Activated T-cell treated with anti-CD3 and anti-CD28 coated beads, Interleukin-2, amount 50 U/mL, for 24 hours (primary cell): ENCODE data around the gene IL23A.

ENCODE experiments used
- DNase-seq: peaks from one replicate; pipeline ENCODE4 v3.0.0-alpha.2; 2020
- H3K27ac Mint-ChIP-seq: 2 replicates; pipeline ENCODE4 v1.8.0; 2020; ENCODE audit warnings: mild to moderate bottlenecking, mixed read lengths
- H3K27me3 Mint-ChIP-seq: 2 replicates; pipeline ENCODE4 v1.8.0; 2020; ENCODE audit warnings: mixed read lengths
- H3K36me3 Mint-ChIP-seq: 2 replicates; pipeline ENCODE4 v1.8.0; 2020; ENCODE audit warnings: low read depth, mixed read lengths
- H3K4me1 Mint-ChIP-seq: 2 replicates; pipeline ENCODE4 v1.8.0; 2020; ENCODE audit warnings: low read depth, mixed read lengths
- H3K4me3 Mint-ChIP-seq: 2 replicates; pipeline ENCODE4 v1.8.0; 2020; ENCODE audit warnings: mild to moderate bottlenecking, moderate library complexity, mixed read lengths
- H3K9me3 Mint-ChIP-seq: 2 replicates; pipeline ENCODE4 v1.8.0; 2020; ENCODE audit warnings: mixed read lengths

The IL23A gene

DNA sequence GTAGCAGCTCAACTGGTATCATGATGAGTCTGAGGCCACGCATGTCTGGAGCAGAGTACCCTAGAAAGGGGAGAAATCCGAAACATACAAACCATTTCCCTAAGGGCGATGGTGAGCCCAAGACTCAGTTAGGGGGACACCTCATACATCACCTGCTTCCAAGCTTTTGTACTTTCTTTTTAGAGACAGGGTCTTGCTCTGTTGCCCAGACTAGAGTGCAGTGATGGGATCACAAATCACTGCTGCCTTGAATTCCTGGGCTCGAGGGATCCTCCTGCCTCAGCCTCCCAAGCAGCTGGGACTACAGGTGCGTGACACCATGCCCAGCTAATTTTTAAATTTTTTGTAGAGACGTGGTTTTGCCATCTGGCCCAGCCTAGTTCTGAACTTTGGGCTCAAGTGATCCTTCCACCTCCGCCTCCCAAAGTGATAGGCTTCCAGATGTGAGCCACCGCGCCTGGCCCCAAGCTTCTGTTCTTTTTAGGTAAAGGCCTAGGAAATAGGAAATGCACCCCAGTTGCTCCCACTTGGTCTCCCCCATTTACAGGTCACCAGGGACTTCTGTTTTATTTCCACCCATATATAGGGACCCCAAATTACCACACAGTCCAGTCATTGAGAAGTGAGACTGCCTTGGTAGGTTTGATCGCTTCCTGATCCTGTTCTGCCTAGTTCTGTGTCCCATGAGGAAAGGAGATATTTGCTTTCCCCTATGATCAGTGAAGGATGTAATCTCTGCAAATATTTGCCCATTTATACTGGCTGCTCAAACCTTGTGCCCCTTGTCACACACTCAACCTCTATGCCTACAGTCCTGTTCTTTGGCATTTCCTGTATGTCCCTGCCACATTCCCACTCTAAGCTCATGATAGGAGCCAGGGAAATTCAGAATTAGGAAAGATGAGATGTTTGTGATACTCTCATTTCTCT lies 23.7 kb downstream of the IL23A start, which contains the start of gene APOF:
APOF (minus strand) TSS at position 728 of the 930 bp plus-strand sequence; CDS start at position 616, 112 bp downstream.
- H3K4me1 Mint-ChIP-seq = peaks cover 29% of the 10 kb centered on the region
- H3K4me3 Mint-ChIP-seq = peak within 1 kb of the TSS; percentile 86
- peaks cover 12% of the 10 kb centered on the region for H3K36me3 Mint-ChIP-seq
- peak within 1 kb of the TSS; percentile 97 for H3K27ac Mint-ChIP-seq
- no peak for DNase-seq
- no peaks in the 10 kb centered on the region for H3K27me3 Mint-ChIP-seq
- H3K9me3 Mint-ChIP-seq = no peaks in the 10 kb centered on the region

DNA sequence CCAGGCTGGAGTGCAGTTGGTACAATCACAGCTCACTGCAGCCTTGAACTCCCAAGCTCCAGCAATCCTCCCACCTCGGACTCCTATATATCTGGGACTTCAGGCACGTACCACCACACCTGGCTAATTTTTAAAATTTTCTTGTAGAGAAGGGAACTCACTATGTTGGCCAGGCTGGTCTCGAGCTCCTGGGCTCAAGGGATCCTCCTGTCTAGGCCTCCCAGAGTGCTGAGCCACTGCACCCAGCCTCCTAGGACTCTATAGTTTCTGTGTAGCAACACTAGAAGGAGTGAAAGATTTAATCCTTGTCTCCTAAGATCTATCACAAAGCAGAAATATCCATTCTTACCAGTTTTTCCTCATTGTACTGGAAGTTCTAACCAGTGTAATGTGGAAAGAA lies 28.3 kb downstream of the IL23A start:
- Mint-ChIP-seq H3K4me1 (no peaks in the 10 kb centered on the region), H3K9me3 (no peaks in the 10 kb centered on the region), H3K36me3 (no peaks in the 10 kb centered on the region), H3K4me3 (no peak overlapping the region), H3K27me3 (no peaks in the 10 kb centered on the region), H3K27ac (no peak overlapping the region)
- DNase-seq = no peak

DNA sequence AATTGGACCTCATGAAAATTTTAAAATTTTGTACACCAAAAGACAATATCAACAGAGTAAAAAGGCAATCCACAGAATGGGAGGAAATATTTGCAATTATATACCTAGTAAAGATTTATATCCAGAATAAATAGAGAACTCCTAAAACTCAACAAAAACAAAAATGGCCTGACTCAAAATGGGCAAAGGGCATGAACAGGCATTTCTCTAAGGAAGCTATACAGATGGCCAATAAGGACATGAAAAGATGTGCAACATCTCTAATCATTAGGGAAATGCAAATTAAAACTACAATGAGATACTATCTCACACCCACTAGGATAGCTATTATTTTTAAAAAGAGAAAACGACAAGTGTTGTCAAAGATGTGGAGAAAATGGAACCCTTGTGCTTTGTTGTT lies 34.8 kb downstream of the IL23A start:
- DNase-seq = no peak
- Mint-ChIP-seq H3K4me1 (peaks cover 2% of the 10 kb centered on the region), H3K27me3 (no peaks in the 10 kb centered on the region), H3K4me3 (no peak overlapping the region), H3K36me3 (no peaks in the 10 kb centered on the region), H3K27ac (no peak overlapping the region), H3K9me3 (peaks cover 5% of the 10 kb centered on the region)

DNA sequence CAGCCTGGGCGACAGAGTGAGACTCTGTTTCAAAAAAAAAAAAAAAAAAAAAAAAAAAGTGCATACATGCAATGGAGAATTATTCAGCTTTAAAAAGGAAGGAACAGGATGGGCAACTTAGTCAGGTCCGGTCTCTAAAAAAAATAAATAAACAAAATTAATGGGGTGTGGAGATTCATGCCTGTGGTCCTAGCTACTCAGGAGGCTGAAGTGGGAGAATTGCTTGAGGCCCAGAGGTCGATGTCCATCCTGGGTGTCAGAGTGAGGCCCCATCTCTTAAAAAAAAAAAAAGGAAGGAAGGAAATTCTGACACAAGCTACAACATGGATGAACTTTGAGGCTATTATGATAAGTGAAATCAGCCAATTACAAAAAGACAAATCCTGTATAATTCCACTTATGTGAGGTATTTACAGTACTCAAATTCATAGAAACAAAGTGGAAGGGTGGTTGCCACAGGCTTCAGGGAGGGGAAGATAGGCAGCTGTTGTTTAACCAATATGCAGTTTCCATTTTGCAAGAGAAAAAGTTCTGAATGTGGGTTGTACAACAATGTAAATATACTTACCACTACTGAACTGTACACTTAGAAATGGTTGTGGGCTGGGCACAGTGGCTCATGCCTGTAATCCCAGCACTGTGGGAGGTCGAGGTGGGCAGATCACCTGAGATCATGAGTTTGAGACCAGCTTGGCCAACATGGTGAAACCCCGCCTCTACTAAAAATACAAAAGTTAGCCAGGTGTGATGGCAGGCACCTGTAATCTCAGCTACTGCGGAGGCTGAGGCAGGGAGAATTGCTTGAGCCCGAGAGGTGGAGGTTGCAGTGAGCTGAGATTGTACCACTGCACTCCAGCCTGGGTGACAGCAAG lies 36.3 kb downstream of the IL23A start:
- Mint-ChIP-seq H3K27ac (no peak overlapping the region), H3K4me1 (peaks cover 2% of the 10 kb centered on the region), H3K27me3 (no peaks in the 10 kb centered on the region), H3K9me3 (peaks cover 5% of the 10 kb centered on the region), H3K36me3 (no peaks in the 10 kb centered on the region), H3K4me3 (no peak overlapping the region)
- no peak for DNase-seq

DNA sequence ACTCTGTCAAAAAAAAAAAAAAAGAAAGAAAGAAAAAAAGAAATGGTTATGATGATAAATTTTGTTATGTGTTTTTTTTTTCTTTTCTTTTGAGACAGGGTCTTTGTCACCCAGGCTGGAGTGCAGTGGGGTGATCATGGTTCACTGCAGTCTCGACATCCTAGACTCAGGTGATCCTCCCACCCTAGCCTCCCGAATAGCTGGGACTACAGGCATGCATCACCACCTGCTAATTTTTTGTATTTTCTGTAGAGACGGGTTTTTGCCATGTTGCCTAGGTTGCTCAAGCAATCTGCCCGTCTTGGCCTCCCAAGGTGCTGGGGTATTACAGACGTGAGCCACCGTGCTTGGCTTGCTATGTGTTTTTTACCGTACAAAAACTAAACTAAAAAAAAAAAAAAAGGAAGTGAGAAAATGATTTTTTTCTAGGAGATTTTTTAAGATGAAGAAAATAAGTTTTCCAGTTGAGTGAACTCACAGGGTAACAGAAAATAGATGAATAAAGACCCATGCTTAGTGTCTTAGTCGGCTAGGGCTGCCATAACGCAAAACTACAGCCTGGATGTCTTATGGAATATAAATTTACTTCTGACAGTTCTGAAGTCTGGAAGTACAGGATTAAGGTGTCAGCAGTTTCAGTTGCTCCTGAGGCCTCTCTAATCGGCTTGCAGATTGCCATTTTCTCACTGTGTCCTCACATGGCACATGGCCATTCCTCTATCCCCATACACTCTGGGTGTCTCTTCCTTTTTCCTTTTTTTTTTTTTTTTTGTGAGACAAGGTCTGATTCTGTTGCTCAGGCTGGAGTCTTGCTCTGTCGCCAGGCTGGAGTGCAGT lies 37.1 kb downstream of the IL23A start:
- peaks cover 5% of the 10 kb centered on the region for H3K9me3 Mint-ChIP-seq
- peaks cover 2% of the 10 kb centered on the region for H3K4me1 Mint-ChIP-seq
- no peaks in the 10 kb centered on the region for H3K36me3 Mint-ChIP-seq
- H3K4me3 Mint-ChIP-seq = no peak overlapping the region
- DNase-seq = no peak
- no peaks in the 10 kb centered on the region for H3K27me3 Mint-ChIP-seq
- no peak overlapping the region for H3K27ac Mint-ChIP-seq

DNA sequence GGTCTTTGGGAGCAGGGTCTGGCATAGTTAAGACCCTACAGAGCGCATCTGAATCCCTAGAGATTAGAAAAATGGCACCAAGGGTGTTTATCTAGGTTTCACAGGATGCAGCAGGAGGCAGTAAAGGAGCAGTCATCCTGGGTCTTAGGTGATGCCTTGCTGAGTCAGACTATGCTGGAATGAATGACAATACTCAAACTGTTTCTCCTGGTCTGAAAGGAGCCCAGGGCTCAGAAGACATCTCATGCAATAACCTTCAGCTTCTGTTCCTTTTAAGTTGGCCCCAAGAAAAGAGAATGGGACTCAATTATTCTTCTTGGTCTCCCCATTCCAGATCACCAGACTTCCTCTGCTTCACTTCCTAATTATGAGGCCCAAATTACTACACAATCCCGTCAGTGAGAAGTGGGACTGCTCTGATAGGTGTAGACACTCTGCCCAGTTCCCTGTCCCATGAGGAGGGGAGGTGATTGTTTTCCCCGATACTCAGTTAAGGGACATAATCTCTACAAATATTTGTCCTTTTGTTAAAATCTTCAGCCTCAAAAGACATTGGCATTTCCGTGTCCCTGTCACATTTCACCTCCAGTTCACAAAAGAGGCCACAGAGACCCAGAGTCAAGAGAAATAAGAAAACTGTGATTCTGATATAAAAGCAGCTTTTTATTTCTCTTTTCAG lies 38.8 kb downstream of the IL23A start:
- no peaks in the 10 kb centered on the region for H3K36me3 Mint-ChIP-seq
- no peaks in the 10 kb centered on the region for H3K27me3 Mint-ChIP-seq
- H3K9me3 Mint-ChIP-seq = peaks cover 5% of the 10 kb centered on the region
- H3K4me1 Mint-ChIP-seq = peaks cover 2% of the 10 kb centered on the region
- DNase-seq = no peak
- no peak overlapping the region for H3K27ac Mint-ChIP-seq
- H3K4me3 Mint-ChIP-seq = no peak overlapping the region

DNA sequence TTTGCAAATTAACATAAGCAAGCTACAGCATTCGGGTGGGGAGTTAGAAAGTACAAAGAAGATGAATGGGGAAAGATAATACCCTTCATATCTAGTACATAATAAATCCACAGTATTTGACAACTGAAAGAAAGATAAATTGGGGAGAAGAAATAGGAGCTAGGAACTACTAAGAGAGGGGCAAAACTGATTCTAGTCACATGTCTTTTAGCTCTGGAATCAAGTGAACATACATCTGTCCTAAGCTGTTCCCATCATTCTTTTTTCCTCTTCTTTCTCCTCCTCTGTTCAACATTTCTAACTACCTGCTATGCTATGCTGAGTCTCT lies 39.3 kb downstream of the IL23A start:
- Mint-ChIP-seq H3K4me1 (peaks cover 2% of the 10 kb centered on the region), H3K27ac (no peak overlapping the region), H3K36me3 (no peaks in the 10 kb centered on the region)

DNA sequence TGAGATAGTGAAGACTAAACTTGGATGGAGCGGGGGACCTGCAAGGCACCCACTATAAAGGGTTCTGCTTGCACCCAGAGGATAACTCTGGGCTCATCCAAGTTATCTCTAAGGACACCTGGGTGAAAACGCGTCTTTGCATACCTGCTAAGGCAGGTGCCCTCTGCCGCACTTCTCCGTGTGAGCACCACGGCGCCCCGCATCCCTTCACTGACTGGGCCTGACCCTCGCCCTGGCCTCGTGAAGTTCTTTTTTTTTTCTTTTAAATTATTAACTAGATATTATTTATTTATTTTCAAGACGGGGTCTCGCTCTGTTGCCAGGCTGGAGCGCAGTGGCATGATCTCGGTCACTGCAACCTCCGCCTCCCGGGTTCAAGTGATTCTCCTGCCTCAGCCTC lies 43.9 kb downstream of the IL23A start:
- Mint-ChIP-seq H3K27ac (no peak overlapping the region), H3K9me3 (no peaks in the 10 kb centered on the region), H3K4me3 (no peak overlapping the region), H3K4me1 (no peaks in the 10 kb centered on the region), H3K27me3 (no peaks in the 10 kb centered on the region), H3K36me3 (no peaks in the 10 kb centered on the region)
- DNase-seq = no peak

More for the DNA sequence above, 39.3 kb downstream of the IL23A start:
- no peak for DNase-seq
- Mint-ChIP-seq H3K4me3 (no peak overlapping the region), H3K9me3 (peaks cover 5% of the 10 kb centered on the region), H3K27me3 (no peaks in the 10 kb centered on the region)

DNA sequence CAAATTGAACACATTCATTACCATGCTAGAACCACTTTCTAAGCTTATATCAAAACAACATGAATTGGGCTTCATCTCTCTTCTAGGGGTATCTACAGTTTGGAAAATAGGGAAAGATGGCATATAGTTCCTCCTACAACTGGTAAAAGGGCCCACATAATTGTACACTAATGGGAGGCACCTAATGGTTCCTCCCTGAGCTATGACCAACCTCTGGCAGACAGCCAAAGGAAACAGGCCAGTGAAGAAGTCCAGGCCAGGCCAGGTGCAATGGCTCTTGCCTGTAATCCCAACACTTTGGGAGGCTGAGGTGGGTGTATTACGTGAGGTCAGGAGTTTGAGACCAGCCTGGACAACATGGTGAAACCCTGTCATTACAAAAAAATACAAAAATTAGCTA lies 47.2 kb downstream of the IL23A start:
- H3K27me3 Mint-ChIP-seq = no peaks in the 10 kb centered on the region
- H3K4me1 Mint-ChIP-seq = no peaks in the 10 kb centered on the region
- H3K9me3 Mint-ChIP-seq = no peaks in the 10 kb centered on the region
- H3K36me3 Mint-ChIP-seq = no peaks in the 10 kb centered on the region
- no peak overlapping the region for H3K27ac Mint-ChIP-seq
- no peak overlapping the region for H3K4me3 Mint-ChIP-seq
- DNase-seq = no peak

DNA sequence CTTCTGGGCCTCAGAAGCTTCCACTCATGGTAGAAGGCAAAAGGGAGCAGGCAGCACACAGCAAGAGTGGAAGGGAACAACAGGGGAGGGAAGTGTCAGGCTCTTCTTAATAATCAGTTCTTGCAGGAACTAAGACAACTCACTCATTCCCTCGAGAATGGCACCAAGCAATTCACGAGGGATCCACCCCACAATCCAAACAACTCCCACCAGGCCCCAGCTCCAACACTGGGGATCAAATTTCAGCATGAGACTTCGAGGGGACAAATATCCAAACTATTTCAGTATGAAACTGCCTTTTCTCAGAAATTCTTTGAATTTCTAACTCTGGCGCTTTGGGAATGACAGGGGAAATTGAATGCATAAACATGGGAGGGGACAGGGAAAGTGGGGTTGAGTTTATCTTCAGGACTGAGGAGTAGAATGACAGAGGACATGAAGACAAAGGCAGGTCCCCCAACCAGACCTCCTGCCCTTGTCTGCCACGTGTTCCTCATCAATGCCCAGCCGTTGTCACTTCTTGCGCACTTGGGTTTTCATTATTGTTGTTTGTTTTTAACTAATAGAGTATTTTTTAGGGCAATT lies 48.6 kb downstream of the IL23A start:
- H3K4me1 Mint-ChIP-seq = no peaks in the 10 kb centered on the region
- H3K27ac Mint-ChIP-seq = no peak overlapping the region
- DNase-seq = no peak
- H3K27me3 Mint-ChIP-seq = no peaks in the 10 kb centered on the region
- H3K36me3 Mint-ChIP-seq = no peaks in the 10 kb centered on the region
- no peaks in the 10 kb centered on the region for H3K9me3 Mint-ChIP-seq
- no peak overlapping the region for H3K4me3 Mint-ChIP-seq

DNA sequence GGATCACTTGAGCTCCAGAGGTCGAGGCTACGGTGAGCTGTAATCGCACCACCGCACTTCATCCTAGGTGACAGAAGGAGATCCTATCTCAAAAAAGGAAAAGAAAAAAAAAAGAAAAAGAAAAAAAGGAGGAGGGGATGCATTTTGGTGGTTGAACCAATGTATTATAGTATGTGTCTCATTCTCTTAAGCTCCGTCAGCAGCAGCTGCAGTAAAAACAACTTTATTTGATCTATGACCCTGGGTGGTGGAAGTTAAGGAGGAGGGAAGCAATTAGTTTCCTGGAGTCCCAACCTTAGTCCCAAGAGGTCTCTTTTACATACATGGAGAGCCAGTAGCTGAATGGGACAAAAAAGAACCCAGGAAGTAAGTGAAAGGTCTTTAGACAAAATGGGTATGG lies 50.7 kb downstream of the IL23A start:
- no peak overlapping the region for H3K4me3 Mint-ChIP-seq
- no peaks in the 10 kb centered on the region for H3K9me3 Mint-ChIP-seq
- no peaks in the 10 kb centered on the region for H3K27me3 Mint-ChIP-seq
- no peak for DNase-seq
- H3K27ac Mint-ChIP-seq = no peak overlapping the region
- H3K4me1 Mint-ChIP-seq = no peaks in the 10 kb centered on the region
- no peaks in the 10 kb centered on the region for H3K36me3 Mint-ChIP-seq
